Astrocyte (in vitro differentiated cells and primary cell): Measurements from ENCODE around the gene KIF27. TPM values are rescaled to one million over a fixed set of nuclear protein-coding genes. Genes with fewer than 3 reads are reported as not detected.
"Not testable (repeated sequence)": the region's sequence is repeated elsewhere in the genome, so short reads cannot be mapped to it uniquely, and the experiment has no call there.

Source experiments
- DNase-seq: peaks from one replicate; pipeline ENCODE4 v3.0.0-alpha.2; 2010; ENCODE audit warnings: low read depth
- FAIRE-seq: peaks from 2 replicates; lab custom pipeline; 2011; peaks lifted over from hg19 to GRCh38; lab: Jason Lieb, UNC
- H2AFZ ChIP-seq: 2 replicates; pipeline ENCODE4 v1.6.0; 2012; ENCODE audit warnings: low read depth, low read length, inconsistent platforms
- H3K27ac ChIP-seq: 2 replicates; pipeline ENCODE4 v1.5.1; 2011; ENCODE audit warnings: low read depth, low read length, inconsistent platforms
- H3K27me3 ChIP-seq: 2 replicates; pipeline ENCODE4 v1.6.0; 2011; ENCODE audit warnings: low read length, inconsistent platforms; ENCODE audit not compliant: insufficient read depth
- H3K36me3 ChIP-seq: 2 replicates; pipeline ENCODE4 v1.5.1; 2011; ENCODE audit warnings: low read length, inconsistent platforms; ENCODE audit not compliant: insufficient read depth
- H3K4me1 ChIP-seq: 2 replicates; pipeline ENCODE4 v1.5.1; 2011; ENCODE audit warnings: low read length, inconsistent platforms; ENCODE audit not compliant: insufficient read depth
- H3K4me2 ChIP-seq: 2 replicates; pipeline ENCODE4 v1.6.0; 2012; ENCODE audit warnings: low read length, inconsistent platforms
- H3K4me3 ChIP-seq: 2 replicates; pipeline ENCODE4 v1.5.1; 2011; ENCODE audit warnings: low read depth, mild to moderate bottlenecking, low read length, inconsistent platforms; ENCODE audit not compliant: insufficient read depth
- H3K79me2 ChIP-seq: 2 replicates; pipeline ENCODE4 v1.6.0; 2012; ENCODE audit warnings: mild to moderate bottlenecking, low read length, inconsistent platforms; ENCODE audit not compliant: insufficient read depth
- H3K9ac ChIP-seq: 2 replicates; pipeline ENCODE4 v1.6.0; 2012; ENCODE audit warnings: mild to moderate bottlenecking, low read length, inconsistent platforms
- H3K9me3 ChIP-seq: 2 replicates; pipeline ENCODE4 v1.5.1; 2012; ENCODE audit warnings: low read depth, mild to moderate bottlenecking, low read length, inconsistent platforms; ENCODE audit not compliant: insufficient read depth
- H4K20me1 ChIP-seq: 2 replicates; pipeline ENCODE4 v1.6.0; 2012; ENCODE audit warnings: low read length, inconsistent platforms; ENCODE audit not compliant: insufficient read depth
- H3K27ac Mint-ChIP-seq: one replicate; pipeline ENCODE4 v1.8.0; 2021; ENCODE audit warnings: mild to moderate bottlenecking, mixed read lengths; ENCODE audit not compliant: unreplicated experiment
- H3K27me3 Mint-ChIP-seq: one replicate; pipeline ENCODE4 v1.8.0; 2021; ENCODE audit warnings: low read depth, mixed read lengths; ENCODE audit not compliant: unreplicated experiment
- H3K36me3 Mint-ChIP-seq: one replicate; pipeline ENCODE4 v1.8.0; 2021; ENCODE audit warnings: low read depth, mixed read lengths; ENCODE audit not compliant: unreplicated experiment
- H3K4me1 Mint-ChIP-seq: one replicate; pipeline ENCODE4 v1.8.0; 2021; ENCODE audit warnings: low read depth, mixed read lengths; ENCODE audit not compliant: unreplicated experiment
- H3K4me3 Mint-ChIP-seq: one replicate; pipeline ENCODE4 v1.8.0; 2021; ENCODE audit warnings: mild to moderate bottlenecking, moderate library complexity, mixed read lengths; ENCODE audit not compliant: unreplicated experiment
- H3K9me3 Mint-ChIP-seq: one replicate; pipeline ENCODE4 v1.8.0; 2021; ENCODE audit warnings: mild to moderate bottlenecking, mixed read lengths; ENCODE audit not compliant: unreplicated experiment
- EZH2 ChIP-seq: IDR thresholded peaks from 2 replicates; pipeline ENCODE4 v1.6.1; 2012; ENCODE audit warnings: mild to moderate bottlenecking, low read length, inconsistent platforms; ENCODE audit not compliant: insufficient read depth
- total RNA-seq: library from RNA; stranded (reverse); gene quantifications from 2 replicates; pipeline ENCODE4 v1.2.1, GENCODE V29; 2021
- TF ChIP-seq, protein P1 (sequence below): IDR thresholded peaks from 2 replicates; pipeline ENCODE4 v1.5.1; 2011; ENCODE audit warnings: low read depth, mild to moderate bottlenecking, inconsistent platforms, low read length, moderate library complexity; ENCODE audit not compliant: insufficient read depth

Gene KIF27
- total RNA-seq, 1 donor from 2014 or later = 2.2 TPM

DNA sequence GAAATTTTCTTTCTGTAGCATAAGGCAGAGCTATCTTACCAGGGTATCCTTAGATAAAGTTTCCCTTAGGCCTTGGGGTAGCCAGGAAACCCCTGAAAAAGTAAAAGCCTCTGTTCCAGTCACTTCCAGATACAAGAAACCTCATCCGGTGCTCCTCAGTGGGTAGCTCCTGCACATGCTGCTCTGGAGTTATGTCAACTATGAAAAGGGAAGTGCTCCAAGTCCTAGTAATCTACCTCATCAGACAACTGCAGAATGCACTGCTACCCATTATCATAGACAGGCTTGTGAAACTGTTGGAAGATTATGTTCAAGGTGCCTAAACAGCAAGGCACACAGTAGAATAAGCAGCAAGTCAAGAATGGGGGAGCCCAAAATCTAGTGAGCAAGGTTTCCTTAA is 112.0 kb downstream of the KIF27 start:
- H3K9me3 Mint-ChIP-seq, H3K4me1 ChIP-seq, H3K27ac ChIP-seq, H3K4me1 Mint-ChIP-seq, H4K20me1 ChIP-seq, H3K27me3 ChIP-seq, H3K36me3 ChIP-seq, FAIRE-seq, H3K4me3 ChIP-seq, H3K9me3 ChIP-seq, H3K27ac Mint-ChIP-seq, H3K27me3 Mint-ChIP-seq, H3K4me3 Mint-ChIP-seq, DNase-seq, H3K36me3 Mint-ChIP-seq, H3K9ac ChIP-seq, H3K4me2 ChIP-seq, H3K79me2 ChIP-seq, H2AFZ ChIP-seq: not testable (repeated sequence)

DNA sequence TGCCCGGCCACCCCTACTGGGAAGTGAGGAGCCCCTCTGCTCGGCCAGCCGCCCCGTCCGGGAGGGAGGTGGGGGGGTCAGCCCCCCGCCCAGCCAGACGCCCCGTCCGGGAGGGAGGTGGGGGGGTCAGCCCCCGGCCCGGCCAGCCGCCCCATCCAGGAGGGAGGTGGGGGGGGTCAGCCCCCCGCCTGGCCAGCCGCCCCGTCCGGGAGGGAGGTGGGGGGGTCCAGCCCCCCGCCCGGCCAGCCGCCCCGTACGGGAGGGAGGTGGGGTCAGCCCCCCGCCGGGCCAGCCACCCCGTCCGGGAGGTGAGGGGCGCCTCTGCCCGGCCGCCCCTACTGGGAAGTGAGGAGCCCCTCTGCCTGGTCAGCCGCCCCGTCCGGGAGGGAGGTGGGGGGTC is 116.8 kb downstream of the KIF27 start:
- not testable (repeated sequence) for H3K4me1 Mint-ChIP-seq, H3K9me3 ChIP-seq, H2AFZ ChIP-seq, H3K27me3 ChIP-seq, H3K27ac ChIP-seq, H4K20me1 ChIP-seq, H3K4me3 Mint-ChIP-seq, DNase-seq, H3K36me3 Mint-ChIP-seq, H3K27me3 Mint-ChIP-seq, H3K36me3 ChIP-seq, H3K9ac ChIP-seq, H3K4me1 ChIP-seq, FAIRE-seq, H3K4me3 ChIP-seq, H3K79me2 ChIP-seq, H3K27ac Mint-ChIP-seq, H3K4me2 ChIP-seq, H3K9me3 Mint-ChIP-seq

DNA sequence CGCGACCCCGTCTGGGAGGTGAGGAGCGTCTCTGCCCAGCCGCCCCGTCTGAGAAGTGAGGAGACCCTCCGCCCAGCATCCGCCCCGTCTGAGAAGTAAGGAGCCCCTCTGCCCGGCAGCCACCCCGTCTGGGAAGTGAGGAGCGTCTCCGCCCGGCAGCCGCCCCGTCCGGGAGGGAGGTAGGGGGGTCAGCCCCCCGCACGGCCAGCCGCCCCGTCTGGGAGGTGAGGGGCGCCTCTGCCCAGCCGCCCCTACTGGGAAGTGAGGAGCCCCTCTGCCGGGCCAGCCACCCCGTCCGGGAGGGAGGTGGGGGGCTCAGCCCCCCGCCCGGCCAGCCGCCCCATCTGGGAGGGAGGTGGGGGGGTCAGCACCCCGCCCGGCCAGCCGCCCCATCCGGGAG is 117.3 kb downstream of the KIF27 start:
- not testable (repeated sequence) for FAIRE-seq, H3K36me3 ChIP-seq, H3K9me3 ChIP-seq, DNase-seq, H2AFZ ChIP-seq, H3K27ac Mint-ChIP-seq, H3K79me2 ChIP-seq, H3K4me2 ChIP-seq, H3K4me1 ChIP-seq, H3K4me3 ChIP-seq, H3K27ac ChIP-seq, H3K4me3 Mint-ChIP-seq, H3K9me3 Mint-ChIP-seq, H3K27me3 Mint-ChIP-seq, H3K27me3 ChIP-seq, H3K4me1 Mint-ChIP-seq, H3K9ac ChIP-seq, H4K20me1 ChIP-seq, H3K36me3 Mint-ChIP-seq

DNA sequence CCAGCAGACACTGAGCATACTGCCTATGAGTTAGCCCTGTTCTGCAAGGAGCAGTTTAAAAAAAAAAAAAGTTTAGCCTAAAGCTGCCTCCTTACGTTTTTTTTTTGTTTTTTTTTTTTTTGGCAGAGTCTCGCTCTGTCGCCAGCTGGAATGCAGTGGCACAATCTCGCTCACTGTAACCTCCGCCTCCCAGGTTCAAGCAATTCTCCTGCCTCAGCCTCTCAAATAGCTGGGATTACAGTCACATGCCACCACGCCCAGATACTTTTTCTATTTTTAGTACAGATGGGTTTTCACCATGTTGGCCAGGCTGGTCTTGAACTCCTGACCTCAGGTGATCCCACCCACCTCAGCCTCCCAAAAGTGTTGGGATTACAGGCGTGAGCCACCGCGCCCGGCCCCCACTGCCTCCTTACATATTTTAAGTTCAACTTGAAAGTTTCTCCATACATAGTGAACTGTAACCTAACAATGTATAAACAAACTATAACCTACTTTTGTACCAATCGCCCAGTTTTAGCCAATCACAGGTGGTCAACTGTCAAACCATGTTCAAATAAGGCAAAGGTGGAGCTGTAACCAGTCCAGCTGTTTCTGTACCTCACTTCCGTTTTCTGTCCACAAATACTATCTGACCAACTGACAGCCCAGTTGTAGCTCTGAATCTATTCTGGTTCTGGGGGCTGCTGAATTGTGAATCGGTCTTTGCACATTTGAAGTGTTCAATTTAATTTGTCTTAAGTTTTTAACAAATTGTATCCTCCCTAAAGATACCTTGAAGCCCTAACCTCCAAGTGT is 120.8 kb downstream of the KIF27 start:
- Histone ChIP-seq H3K27me3 (no peaks in the 10 kb centered on the region), H2AFZ (no peak overlapping the region), H3K79me2 (no peaks in the 10 kb centered on the region), H3K36me3 (no peaks in the 10 kb centered on the region), H3K9ac (no peak overlapping the region), H4K20me1 (no peaks in the 10 kb centered on the region), H3K4me1 (no peaks in the 10 kb centered on the region), H3K4me2 (no peak overlapping the region), H3K9me3 (no peaks in the 10 kb centered on the region), H3K27ac (no peak overlapping the region), H3K4me3 (no peak overlapping the region)
- Mint-ChIP-seq H3K27ac (no peak overlapping the region), H3K27me3 (no peaks in the 10 kb centered on the region), H3K9me3 (no peaks in the 10 kb centered on the region), H3K36me3 (no peaks in the 10 kb centered on the region), H3K4me3 (no peak overlapping the region), H3K4me1 (no peaks in the 10 kb centered on the region)
- no peak for FAIRE-seq
- no peak for DNase-seq
- TF ChIP-seq, protein P1, sequence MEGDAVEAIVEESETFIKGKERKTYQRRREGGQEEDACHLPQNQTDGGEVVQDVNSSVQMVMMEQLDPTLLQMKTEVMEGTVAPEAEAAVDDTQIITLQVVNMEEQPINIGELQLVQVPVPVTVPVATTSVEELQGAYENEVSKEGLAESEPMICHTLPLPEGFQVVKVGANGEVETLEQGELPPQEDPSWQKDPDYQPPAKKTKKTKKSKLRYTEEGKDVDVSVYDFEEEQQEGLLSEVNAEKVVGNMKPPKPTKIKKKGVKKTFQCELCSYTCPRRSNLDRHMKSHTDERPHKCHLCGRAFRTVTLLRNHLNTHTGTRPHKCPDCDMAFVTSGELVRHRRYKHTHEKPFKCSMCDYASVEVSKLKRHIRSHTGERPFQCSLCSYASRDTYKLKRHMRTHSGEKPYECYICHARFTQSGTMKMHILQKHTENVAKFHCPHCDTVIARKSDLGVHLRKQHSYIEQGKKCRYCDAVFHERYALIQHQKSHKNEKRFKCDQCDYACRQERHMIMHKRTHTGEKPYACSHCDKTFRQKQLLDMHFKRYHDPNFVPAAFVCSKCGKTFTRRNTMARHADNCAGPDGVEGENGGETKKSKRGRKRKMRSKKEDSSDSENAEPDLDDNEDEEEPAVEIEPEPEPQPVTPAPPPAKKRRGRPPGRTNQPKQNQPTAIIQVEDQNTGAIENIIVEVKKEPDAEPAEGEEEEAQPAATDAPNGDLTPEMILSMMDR = no peak
- no peak for TF ChIP-seq EZH2
